ENCODE results near the gene SMIM38. TPM values are rescaled to one million over a fixed set of nuclear protein-coding genes. Genes with fewer than 3 reads are reported as not detected.
A peak's percentile ranks its signal among the peaks of the same experiment; 100 is the strongest.

Gene SMIM38
- total RNA-seq, 1 donor from 2014 or later, result 0.12 TPM

GRCh38 chr11:69167916-69168691 lies 12.4 kb downstream of the SMIM38 start:
- Mint-ChIP-seq H3K27me3 (ENCODE audit: low read depth) (peaks cover 2% of the 10 kb centered on the region), H3K9me3 (ENCODE audit: low read depth) (peaks cover 8% of the 10 kb centered on the region), H3K4me3 (ENCODE audit: unreplicated experiment) (no peak overlapping the region), H3K36me3 (ENCODE audit: low read depth) (peaks cover 3% of the 10 kb centered on the region), H3K27ac (ENCODE audit: unreplicated experiment) (no peak overlapping the region), H3K4me1 (ENCODE audit: low read depth) (peaks cover 31% of the 10 kb centered on the region)
- peak; percentile 42 for DNase-seq (ENCODE audit: low spot score)
- no peak for TF ChIP-seq CTCF (IDR thresholded peaks at IDR 0.05)

- no peaks in the 10 kb centered on the region for H3K36me3 Mint-ChIP-seq (ENCODE audit: low read depth)
- no peak overlapping the region for H3K27ac Mint-ChIP-seq (ENCODE audit: unreplicated experiment)
- H3K9me3 Mint-ChIP-seq (ENCODE audit: low read depth), result peaks cover 4% of the 10 kb centered on the region
- TF ChIP-seq CTCF (IDR thresholded peaks at IDR 0.05), result no peak
- peaks cover 35% of the 10 kb centered on the region for H3K4me1 Mint-ChIP-seq (ENCODE audit: low read depth)
- H3K4me3 Mint-ChIP-seq (ENCODE audit: unreplicated experiment), result no peak overlapping the region
- DNase-seq (ENCODE audit: low spot score), result no peak
- peaks cover 2% of the 10 kb centered on the region for H3K27me3 Mint-ChIP-seq (ENCODE audit: low read depth)
Observed at GRCh38 chr11:69169479-69169878, 13.7 kb downstream of the SMIM38 start.

DNA sequence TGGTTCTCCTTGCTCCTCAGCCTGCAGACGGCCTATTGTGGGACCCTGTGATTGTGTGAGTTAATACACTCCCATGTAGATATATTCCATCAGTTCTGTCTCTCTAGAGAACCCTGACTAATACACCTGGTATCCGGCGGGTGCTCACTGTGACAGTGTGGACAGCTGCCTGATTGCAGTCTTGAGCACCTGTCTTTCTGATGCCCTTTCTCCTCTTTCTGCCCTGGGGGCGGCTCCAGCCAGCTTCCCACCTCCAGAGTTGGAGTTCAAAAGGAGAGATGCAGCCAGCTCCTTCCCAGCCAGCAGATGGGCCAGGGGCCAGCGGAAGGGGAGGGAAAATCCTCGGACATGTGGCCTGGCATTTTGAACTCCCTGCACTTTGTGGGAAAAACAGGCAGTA lies 15.0 kb downstream of the SMIM38 start:
- H3K4me1 Mint-ChIP-seq (ENCODE audit: low read depth), result peaks cover 30% of the 10 kb centered on the region
- H3K4me3 Mint-ChIP-seq (ENCODE audit: unreplicated experiment), result no peak overlapping the region
- H3K27ac Mint-ChIP-seq (ENCODE audit: unreplicated experiment), result no peak overlapping the region
- peaks cover 2% of the 10 kb centered on the region for H3K27me3 Mint-ChIP-seq (ENCODE audit: low read depth)
- peak; percentile 63 for DNase-seq (ENCODE audit: low spot score)
- H3K9me3 Mint-ChIP-seq (ENCODE audit: low read depth), result peaks cover 12% of the 10 kb centered on the region
- no peaks in the 10 kb centered on the region for H3K36me3 Mint-ChIP-seq (ENCODE audit: low read depth)
- TF ChIP-seq CTCF (IDR thresholded peaks at IDR 0.05), result no peak

- no peak overlapping the region for H3K27ac Mint-ChIP-seq (ENCODE audit: unreplicated experiment)
- peaks cover 22% of the 10 kb centered on the region for H3K4me1 Mint-ChIP-seq (ENCODE audit: low read depth)
- TF ChIP-seq CTCF (IDR thresholded peaks at IDR 0.05), result no peak
- no peak overlapping the region for H3K4me3 Mint-ChIP-seq (ENCODE audit: unreplicated experiment)
- DNase-seq (ENCODE audit: low spot score), result peak; percentile 5
- no peaks in the 10 kb centered on the region for H3K36me3 Mint-ChIP-seq (ENCODE audit: low read depth)
- peaks cover 2% of the 10 kb centered on the region for H3K27me3 Mint-ChIP-seq (ENCODE audit: low read depth)
- peaks cover 14% of the 10 kb centered on the region for H3K9me3 Mint-ChIP-seq (ENCODE audit: low read depth)
Observed at GRCh38 chr11:69171476-69172240, 15.9 kb downstream of the SMIM38 start.

DNA sequence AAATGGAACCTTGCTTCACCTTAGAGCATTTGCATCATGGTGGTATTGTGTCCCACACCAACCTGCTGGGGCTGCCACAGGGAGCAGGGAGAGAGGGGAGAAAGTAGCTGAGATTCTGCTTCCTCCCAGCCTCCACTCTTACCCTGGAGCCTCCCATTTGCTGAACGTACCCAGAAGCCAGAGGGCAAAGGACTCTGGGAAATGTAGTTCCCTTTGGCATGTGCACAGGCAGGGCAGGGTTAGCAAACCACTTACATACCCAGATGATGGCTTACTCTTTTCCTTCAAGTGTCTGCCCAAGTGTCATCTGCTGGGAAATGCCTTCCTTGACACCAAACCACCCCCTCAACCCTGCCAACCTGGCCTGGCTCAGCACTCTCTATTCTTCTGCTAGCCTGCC lies 16.9 kb downstream of the SMIM38 start:
- Mint-ChIP-seq H3K4me3 (ENCODE audit: unreplicated experiment) (no peak overlapping the region), H3K4me1 (ENCODE audit: low read depth) (peaks cover 12% of the 10 kb centered on the region), H3K27me3 (ENCODE audit: low read depth) (peaks cover 2% of the 10 kb centered on the region), H3K36me3 (ENCODE audit: low read depth) (no peaks in the 10 kb centered on the region), H3K9me3 (ENCODE audit: low read depth) (peaks cover 14% of the 10 kb centered on the region), H3K27ac (ENCODE audit: unreplicated experiment) (no peak overlapping the region)
- DNase-seq (ENCODE audit: low spot score), result peak; percentile 2
- TF ChIP-seq CTCF (IDR thresholded peaks at IDR 0.05), result no peak

Measured in chondrocyte (in vitro differentiated cells).